Subcutaneous adipose tissue (tissue), 4 donors: ENCODE data around the gene ARHGAP25. TPM values are rescaled to one million over a fixed set of nuclear protein-coding genes. Genes with fewer than 3 reads are reported as not detected.

ENCODE experiments used
- total RNA-seq, 4 donors: library from RNA; depleted of rRNA; stranded (reverse); fragments of >200 nt; gene quantifications; one replicate each; pipeline ENCODE4 v1.1.0, GENCODE V29; 2016
- TF ChIP-seq, protein P1 (sequence below): fragments of 450-650 bp; IDR thresholded peaks from one replicate; pipeline ENCODE4 v1.5.1; 2016; ENCODE audit warnings: low read depth, mild to moderate bottlenecking, control low read depth, antibody characterized with exemption, moderate library complexity

Gene ARHGAP25
- total RNA-seq, 4 donors from 2014 or later, result 7.3 to 29.7 (median 14.3) TPM

DNA sequence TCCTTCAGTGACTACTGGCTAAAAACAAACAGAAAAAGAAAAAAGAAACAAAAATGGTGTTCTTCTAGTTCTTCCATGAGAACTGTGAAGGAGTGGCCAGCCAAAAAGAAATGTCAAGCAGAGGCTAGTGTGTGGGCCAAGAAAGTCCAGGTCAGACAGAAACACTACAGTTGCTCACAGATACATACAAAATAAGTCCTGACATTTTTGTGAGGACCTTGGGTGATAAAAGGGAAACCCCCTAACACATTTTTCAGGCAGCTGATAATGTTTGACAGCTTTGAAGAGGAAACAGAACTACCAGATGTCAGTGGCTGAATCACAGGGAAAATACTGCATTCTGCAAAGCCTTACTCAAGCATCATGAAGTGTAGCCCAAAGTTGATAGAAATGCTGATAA, 28.1 kb downstream of the ARHGAP25 start:
- TF ChIP-seq, protein P1, sequence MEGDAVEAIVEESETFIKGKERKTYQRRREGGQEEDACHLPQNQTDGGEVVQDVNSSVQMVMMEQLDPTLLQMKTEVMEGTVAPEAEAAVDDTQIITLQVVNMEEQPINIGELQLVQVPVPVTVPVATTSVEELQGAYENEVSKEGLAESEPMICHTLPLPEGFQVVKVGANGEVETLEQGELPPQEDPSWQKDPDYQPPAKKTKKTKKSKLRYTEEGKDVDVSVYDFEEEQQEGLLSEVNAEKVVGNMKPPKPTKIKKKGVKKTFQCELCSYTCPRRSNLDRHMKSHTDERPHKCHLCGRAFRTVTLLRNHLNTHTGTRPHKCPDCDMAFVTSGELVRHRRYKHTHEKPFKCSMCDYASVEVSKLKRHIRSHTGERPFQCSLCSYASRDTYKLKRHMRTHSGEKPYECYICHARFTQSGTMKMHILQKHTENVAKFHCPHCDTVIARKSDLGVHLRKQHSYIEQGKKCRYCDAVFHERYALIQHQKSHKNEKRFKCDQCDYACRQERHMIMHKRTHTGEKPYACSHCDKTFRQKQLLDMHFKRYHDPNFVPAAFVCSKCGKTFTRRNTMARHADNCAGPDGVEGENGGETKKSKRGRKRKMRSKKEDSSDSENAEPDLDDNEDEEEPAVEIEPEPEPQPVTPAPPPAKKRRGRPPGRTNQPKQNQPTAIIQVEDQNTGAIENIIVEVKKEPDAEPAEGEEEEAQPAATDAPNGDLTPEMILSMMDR, result no peak

DNA sequence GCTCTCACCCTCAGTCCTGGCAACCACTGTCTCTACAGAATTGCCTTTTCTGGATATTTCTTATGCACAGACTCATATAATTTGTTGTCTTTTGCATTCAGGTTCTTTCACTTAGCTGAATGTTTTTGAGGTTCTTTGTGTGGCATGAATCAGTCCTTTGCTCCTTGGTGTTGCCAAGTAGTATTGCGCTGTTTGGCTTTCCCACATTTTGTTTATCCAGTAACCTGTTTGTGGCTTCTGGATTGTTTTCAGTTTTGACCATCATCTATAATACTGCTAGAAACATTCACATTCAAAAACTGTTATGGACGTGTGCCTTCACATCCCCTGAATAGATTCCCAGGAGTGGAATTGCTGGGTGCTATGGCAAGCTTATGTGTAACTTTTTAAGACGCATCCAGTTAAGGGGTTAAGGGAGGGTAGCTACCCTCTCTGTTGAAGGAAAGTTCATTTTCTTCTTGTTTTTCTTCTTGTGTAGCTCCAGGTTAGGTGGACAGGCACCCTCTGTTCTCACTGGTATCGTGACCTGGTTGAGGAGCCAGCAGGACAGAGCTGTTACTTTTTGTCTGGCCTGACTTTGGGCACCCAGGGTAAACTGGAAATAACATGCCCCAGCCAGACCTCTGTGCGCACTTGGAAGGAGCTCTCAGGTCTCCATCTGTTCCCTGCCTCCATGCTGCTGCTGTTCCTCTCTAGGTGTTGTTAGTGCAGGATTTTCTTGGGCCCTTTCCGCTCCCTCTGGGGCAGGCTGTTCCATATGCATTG, 29.6 kb downstream of the ARHGAP25 start:
- TF ChIP-seq, protein P1, result no peak

DNA sequence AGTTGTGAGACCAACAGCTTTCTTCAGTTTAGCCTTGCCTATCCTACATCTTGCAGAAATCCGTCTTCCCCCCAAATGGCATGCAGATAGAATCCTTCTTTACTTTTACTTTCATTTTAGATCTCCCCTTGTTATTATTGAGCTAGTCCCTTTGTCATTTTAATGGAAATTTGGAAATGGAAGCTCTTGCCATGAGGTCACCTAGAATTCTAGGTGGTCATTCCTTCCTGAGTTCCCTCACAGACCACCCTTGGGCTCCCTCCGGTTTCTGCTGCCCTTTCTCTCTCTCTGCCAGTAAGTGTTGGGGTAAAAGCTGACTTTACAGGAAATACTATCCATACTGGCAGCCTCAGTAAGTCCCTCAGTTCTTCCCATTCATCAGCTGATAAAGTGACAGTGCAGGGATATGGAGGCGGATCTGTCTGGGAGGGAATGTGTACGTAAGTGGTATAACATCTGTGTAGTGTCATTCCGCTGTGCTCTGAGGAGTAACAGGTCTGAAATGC, 30.2 kb downstream of the ARHGAP25 start:
- TF ChIP-seq, protein P1, result no peak

DNA sequence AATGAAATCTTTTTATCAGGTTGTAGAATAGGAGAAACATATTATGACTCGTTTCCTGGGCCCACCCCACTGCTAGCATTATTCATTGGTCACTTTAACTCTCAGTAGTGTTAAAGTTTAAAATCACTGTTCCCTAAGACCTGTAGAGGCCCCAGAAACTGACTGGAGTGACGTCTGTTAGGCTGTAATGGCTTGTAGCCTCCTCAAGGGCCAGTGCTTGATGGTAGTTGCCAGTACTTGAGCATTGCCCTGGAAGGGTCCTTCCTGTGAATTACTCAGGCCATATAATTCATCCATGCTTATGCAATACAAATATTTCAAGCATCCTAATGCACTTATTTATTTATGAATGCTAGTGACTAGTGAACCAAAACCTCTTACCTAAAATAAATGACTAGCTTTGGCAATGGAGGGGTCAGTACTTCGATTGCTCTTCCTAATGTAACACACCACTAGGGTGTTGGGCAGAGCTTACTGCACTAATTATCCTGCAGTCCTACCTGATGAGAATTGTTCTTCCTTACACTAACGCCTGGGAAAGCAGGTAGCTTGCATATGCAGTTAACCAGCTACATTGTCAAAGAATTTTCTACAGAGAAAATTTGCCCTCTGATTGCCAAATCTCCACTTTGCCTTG, 31.2 kb downstream of the ARHGAP25 start:
- TF ChIP-seq, protein P1, result no peak

DNA sequence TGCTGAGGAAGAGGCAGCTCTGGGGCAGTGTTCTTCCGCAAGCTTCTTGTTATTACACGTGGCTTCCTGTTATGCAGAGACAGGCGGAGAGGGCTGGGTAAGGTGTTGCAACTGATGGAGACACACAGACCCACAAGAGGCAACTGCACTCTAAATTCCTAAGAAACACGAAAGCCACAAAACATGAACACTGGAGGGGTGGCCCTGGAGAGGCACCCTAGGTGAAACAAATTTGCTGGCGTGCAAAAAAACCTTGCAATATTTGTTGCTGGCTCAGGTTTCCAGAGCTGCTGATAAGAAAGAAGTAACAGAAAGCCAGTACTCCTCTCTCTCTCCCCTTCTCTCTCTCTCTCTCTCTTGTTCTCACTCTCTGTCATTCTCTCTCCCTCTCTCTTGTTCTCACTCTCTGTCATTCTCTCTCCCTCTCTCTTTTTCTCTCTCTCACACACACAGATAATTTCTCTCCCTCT, 31.8 kb downstream of the ARHGAP25 start:
- TF ChIP-seq, protein P1, result no peak

DNA sequence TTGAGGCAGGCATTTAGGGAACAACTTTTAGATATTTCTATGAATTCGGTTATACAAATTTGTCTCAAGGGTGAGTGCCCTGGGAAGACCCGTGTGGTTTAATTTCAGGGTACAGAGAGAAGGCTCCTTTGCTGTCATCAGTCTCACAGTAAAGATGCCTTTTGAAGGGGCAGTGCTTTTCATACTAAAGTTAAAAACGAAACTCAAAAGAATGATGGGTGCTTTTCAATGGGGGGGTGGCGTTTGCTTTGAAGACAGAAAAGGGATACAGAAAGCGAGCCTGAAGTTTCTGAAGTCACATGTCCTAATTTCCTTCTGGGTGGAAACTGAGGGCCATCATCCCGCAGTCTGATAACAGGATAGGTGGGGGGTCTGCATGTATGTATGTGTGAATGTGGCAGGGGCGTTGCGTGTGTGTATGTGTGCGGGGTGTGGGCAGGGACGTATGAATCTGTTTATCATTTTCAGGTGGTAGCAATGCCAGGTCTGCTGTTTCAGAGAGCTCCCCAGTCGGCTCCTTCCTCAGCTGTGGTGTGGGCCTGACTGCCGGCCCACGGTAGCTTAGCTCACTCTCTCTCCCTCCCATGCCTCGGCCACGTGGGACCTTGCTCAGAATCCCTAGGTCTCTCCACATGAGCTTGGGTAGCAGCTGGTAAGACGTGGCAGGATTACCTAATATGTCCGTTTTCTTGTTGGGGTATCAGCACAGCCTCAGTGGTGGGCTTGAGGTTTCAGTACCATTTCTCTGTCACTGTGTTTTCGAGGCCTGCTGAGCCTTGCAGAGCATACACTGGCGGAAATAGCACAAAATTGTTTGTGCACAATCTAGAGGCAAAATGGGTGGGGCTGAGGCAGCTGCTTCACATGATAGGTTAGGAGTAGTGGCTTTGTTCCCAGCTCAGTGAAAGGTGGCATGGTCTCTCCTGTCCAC, 32.7 kb downstream of the ARHGAP25 start:
- TF ChIP-seq, protein P1, result no peak
